Measurements from ENCODE around the gene KIAA1671. TPM values are rescaled to one million over a fixed set of nuclear protein-coding genes. Genes with fewer than 3 reads are reported as not detected.

Gene KIAA1671
- total RNA-seq, 1 donor from 2014 or later: 11.6 TPM

GRCh38 chr22:25053153-25053805 lies 100.8 kb downstream of the KIAA1671 start:
- intact Hi-C loops (cut with micrococcal nuclease): no loop called here
- DNase-seq (no peak), ATAC-seq (no peak)

- intact Hi-C loops (cut with micrococcal nuclease): loop anchor here (5.0 kb wide), 1 partner anchor 118 kb away; no protein-coding TSS in a partner anchor
- no peak for ATAC-seq
- DNase-seq: no peak
Measured at GRCh38 chr22:25054943-25055511, 102.5 kb downstream of the KIAA1671 start.

DNA sequence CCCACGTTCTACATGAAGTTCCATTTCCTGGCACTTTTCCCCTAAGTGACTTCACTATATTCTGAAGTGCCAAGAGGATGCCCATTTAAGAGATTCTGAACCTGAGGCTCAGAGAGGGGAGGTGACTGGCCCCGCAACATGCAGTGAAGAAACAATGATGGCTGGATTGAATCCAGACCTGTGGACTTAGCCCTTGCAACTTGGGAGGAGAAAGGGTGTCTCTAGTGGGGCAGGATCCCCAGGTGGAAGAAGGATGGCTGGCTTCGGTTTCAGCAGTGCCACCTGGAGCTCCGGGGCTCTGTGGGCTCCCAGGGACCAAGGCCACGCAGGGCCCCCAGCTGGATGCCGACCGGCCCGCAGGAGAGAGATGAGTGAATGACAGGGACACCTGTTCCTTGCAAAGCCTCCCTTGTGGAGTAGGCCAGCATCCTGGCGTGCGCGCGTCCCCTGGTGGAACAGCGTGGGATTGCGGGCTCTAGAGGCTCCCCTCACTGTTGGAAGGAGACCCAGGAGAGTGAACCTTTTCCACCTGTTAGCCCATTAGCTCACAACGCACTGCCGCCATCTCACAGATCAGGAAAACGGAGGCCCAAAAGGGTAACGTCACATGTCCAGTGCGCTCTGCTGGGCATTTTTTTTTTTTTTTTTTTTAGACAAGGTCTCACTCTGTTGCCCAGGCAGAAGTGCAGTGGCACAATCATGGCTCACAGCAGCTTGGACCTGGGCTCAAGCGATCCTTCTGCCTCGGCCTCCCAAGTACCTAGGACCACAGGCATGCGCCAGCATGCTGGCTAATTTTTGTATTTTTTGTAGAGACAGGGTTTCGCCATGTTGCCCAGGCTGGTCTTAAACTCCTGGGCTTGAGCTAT lies 104.7 kb downstream of the KIAA1671 start:
- intact Hi-C loops (cut with micrococcal nuclease): loop anchor here (5.0 kb wide), 1 partner anchor 120 kb away; no protein-coding TSS in a partner anchor
- peak; percentile 78 for ATAC-seq
- DNase-seq: peak; percentile 81

DNA sequence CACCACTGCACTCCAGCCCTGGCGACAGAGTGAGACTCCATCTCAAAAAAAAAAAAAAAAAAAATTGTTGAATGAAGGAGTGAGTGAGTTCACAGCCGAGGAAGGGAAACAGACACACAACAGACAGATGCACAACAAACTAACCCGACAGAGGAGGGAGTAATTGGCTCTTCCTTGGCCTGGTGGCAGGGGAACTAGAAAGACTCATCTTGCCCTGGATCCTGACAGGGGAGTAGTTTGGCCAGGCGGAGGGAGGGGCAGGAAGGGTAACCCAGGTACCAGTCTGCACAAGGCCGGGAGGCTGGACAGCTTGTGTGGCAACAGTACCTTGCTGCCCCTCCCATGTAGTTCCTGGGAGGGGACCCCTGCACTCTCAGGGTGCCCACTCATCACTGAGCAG lies 106.9 kb downstream of the KIAA1671 start:
- no peak for DNase-seq
- intact Hi-C loops (cut with micrococcal nuclease): loop anchor here (5.0 kb wide), 1 partner anchor 122 kb away; no protein-coding TSS in a partner anchor
- ATAC-seq: no peak

DNA sequence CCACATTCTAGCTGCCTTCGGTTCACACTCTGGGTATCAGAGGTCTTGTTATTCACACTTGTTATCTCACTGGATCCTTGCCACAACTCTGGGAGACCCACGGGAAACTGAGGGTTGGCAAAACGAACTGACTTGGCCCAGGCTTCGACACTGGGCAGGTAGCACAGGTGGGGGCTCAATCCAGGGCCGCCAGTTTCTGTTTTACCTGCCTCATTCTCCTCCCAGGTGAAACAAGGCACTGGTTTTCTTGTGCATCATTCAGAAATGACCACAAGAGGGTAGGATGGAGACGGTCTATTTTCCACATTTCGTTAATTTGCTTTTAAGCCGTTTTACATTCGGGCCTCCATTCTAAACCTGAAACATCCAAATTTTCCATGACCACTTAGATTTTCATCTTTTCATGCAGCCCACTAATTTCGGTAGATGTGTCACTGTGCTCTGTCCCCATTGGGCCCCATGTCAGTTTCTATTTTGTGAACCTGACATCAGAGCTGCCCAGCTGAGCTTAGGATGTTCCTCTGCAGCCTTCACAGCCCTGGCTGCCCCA lies 108.1 kb downstream of the KIAA1671 start:
- ATAC-seq (peak; percentile 62), DNase-seq (no peak)
- intact Hi-C loops (cut with micrococcal nuclease): no loop called here

DNA sequence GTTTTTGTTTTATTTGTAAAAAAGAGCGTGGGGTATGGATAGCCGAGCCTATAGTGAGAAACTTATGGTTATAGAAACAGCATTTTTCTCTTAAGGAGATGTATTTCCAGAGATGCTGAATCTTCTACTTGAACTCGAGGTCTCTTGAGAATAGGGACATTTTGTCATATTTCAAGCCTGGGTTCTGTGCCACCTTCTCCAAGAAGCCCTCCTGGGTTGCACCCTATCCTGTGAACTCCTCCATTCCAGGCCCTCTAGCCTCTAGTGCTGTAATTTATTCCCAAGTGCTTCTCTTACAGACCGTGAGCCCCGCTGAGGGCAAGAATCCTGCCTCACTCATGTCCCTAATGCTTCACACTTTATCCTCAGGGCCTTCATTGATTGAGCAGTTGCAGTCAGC lies 108.6 kb downstream of the KIAA1671 start:
- intact Hi-C loops (cut with micrococcal nuclease): no loop called here
- ATAC-seq: no peak
- DNase-seq: no peak

GRCh38 chr22:25061605-25062376 lies 109.3 kb downstream of the KIAA1671 start:
- DNase-seq: no peak

DNA sequence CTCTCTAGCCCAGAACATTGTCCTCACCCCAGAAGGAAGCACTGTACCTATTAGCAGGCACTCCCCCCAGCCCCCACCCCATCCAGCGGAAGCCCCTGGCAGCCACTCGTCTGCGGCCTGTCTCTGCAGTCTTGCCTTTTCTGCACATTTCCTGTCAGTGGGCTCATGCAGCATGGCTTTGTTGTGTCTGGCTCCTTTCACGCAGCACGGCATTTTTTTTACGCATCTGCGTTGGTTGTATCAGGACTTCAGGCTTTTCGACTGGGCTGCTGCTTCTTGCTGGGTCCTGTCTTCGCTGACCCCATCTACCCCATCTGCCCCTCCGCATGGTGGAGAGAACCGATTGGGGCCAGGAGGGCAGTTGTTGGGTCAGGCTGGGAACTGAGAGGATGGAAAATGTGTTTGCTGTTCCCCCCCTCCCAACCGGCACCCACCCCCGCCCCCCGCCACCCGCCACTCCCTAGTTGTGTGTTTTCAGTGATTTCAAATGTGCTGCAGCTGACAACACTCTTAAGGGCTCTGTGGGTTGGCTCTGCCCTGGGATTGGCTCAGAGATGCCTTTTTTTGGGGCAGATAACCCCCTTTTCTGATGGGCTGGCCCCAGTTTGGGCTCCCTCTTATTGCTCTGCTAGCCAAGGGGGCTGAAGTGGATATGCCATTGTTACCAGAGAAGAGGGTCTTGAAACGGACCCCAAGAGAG lies 110.0 kb downstream of the KIAA1671 start:
- intact Hi-C loops (cut with micrococcal nuclease): no loop called here
- DNase-seq: no peak
- no peak for ATAC-seq

More at GRCh38 chr22:25061605-25062376, 109.3 kb downstream of the KIAA1671 start:
- intact Hi-C loops (cut with micrococcal nuclease): no loop called here
- no peak for ATAC-seq

- DNase-seq: no peak
- intact Hi-C loops (cut with micrococcal nuclease): no loop called here
- ATAC-seq: peak; percentile 57
Measured at GRCh38 chr22:25064894-25065560, 112.5 kb downstream of the KIAA1671 start.

GRCh38 chr22:25066861-25067435 lies 114.4 kb downstream of the KIAA1671 start:
- intact Hi-C loops (cut with micrococcal nuclease): no loop called here
- no peak for ATAC-seq
- DNase-seq: no peak

GRCh38 chr22:25067851-25068421 lies 115.4 kb downstream of the KIAA1671 start:
- no peak for DNase-seq
- peak; percentile 25 for ATAC-seq
- intact Hi-C loops (cut with micrococcal nuclease): no loop called here

- intact Hi-C loops (cut with micrococcal nuclease): no loop called here
- DNase-seq (no peak), ATAC-seq (no peak)
Measured at GRCh38 chr22:25068707-25069106, 116.2 kb downstream of the KIAA1671 start.

DNA sequence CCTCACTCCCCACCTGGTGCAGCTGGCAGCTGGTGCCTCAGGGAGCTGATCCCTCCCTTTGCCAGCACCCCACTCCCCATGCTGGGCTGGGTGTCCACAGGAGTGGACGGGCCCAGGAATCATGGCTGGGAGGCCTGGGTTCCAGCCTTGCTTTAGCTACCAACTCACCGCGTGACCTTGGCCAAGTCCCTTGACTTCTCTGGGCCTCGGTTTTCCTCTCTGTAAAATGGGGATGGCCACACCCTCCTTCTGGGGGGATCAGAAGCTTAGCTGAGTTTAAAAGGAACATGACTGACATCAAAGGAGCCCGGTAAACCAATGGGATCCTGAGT lies 116.9 kb downstream of the KIAA1671 start:
- intact Hi-C loops (cut with micrococcal nuclease): no loop called here
- DNase-seq: no peak
- ATAC-seq: no peak

- DNase-seq: no peak
- ATAC-seq: no peak
- intact Hi-C loops (cut with micrococcal nuclease): no loop called here
Measured at GRCh38 chr22:25069758-25070481, 117.4 kb downstream of the KIAA1671 start.

DNA sequence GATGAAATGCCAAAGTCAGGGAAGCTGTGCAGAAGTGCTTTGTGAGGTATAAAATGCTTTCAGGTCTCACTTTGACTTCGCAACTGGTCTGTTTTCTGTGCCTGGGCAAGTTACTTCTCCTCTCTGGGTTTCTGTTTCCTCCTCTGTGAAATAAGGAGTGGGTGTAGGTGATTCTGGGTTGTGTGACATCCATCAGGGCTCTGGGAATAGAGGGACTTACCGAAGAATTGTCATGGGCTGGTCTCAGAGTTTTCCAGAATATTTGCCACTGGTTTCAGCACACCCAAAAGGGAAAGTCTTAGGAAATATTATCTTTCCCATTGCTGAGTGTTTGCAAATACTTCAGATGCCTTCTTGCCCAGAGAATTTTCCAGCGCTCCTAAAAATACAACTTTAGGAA lies 118.4 kb downstream of the KIAA1671 start:
- intact Hi-C loops (cut with micrococcal nuclease): no loop called here

DNA sequence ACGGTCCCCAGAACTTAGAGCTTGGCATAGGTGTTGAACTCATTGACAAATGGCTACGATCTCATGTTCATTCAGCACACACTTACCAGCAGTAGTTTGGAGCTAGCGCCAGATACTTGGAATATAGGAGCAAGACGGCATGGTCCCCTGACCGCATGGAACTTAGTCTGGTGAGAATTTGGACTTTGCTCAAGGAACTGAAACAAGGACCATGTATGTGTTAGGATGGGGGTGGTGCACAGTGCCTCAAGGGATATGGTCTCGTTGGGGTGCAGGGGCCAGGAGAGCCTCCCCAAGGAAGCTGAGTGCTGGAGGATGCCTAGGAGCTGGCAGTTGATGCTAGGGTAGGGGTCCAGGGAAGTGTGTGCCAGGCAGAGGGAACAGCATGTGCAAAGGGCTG lies 119.2 kb downstream of the KIAA1671 start:
- no peak for ATAC-seq
- DNase-seq: no peak
- intact Hi-C loops (cut with micrococcal nuclease): no loop called here

More for the DNA sequence above, 118.4 kb downstream of the KIAA1671 start:
- DNase-seq: no peak
- ATAC-seq: no peak

DNA sequence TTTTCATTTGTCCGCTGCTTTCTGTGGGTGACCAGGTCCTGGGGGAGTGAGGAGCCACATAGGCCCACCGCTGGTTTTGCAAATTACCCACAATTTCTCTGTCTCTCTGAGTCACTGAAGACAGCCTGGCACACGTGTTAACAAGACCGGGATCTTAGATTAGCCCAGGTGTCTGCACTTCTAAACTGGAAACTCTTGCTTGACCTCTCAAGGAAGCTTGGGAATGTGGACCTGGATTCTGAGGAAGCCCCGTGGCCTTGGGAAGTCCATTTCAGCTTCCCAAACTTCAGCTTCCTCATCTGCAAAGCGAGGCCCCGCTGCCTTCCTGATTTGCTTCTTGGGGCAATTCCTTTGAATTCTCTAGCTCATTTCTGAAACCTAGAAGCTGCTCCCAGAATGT lies 119.9 kb downstream of the KIAA1671 start:
- intact Hi-C loops (cut with micrococcal nuclease): no loop called here
- ATAC-seq: no peak

More for the DNA sequence above, 119.9 kb downstream of the KIAA1671 start:
- DNase-seq: no peak

Data from left ventricle myocardium superior (tissue), 1 donor.